Stimulated activated CD8-positive, alpha-beta memory T cell treated with anti-CD3 and anti-CD28 coated beads, Interleukin-12 subunit alpha, Interleukin-12 subunit beta, amount 100 ng/mL, for 24 hours (primary cell): ENCODE data around the gene FKBP1C.

Experiments used
- DNase-seq: peaks from one replicate; pipeline ENCODE4 v3.0.0-alpha.2; 2020; ENCODE audit errors: extremely low read depth

FKBP1C gene

GRCh38 chr6:63261820-63262219 is 50.6 kb downstream of the FKBP1C start:
- no peak for DNase-seq
